Large intestine (tissue), 12 donors: ENCODE measurements around the gene DOCK2. TPM values are rescaled to one million over a fixed set of nuclear protein-coding genes. Genes with fewer than 3 reads are reported as not detected.

Experiments used
- DNase-seq, 2 donors: peaks; one replicate each; pipeline versions ENCODE4 v3.0.0 to v3.0.0-alpha.2; 2013
- H3K27ac ChIP-seq: one replicate; pipeline ENCODE4 v1.5.1; 2013; ENCODE audit warnings: low read length
- H3K27me3 ChIP-seq: 2 replicates; pipeline ENCODE4 v1.6.1; 2013; ENCODE audit warnings: low read length; ENCODE audit not compliant: control insufficient read depth, insufficient read depth
- H3K36me3 ChIP-seq: 2 replicates; pipeline ENCODE4 v1.6.1; 2013; ENCODE audit warnings: low read length; ENCODE audit not compliant: control insufficient read depth, insufficient read depth
- H3K4me1 ChIP-seq: one replicate; pipeline ENCODE4 v1.6.1; 2013; ENCODE audit warnings: low read length; ENCODE audit not compliant: control insufficient read depth, insufficient read depth
- H3K4me3 ChIP-seq: one replicate; pipeline ENCODE4 v1.5.1; 2013; ENCODE audit warnings: low read length
- H3K9me3 ChIP-seq: one replicate; pipeline ENCODE4 v1.6.1; 2013; ENCODE audit warnings: mild to moderate bottlenecking, low read depth, low read length, moderate library complexity; ENCODE audit not compliant: control insufficient read depth
- WGBS: methylation state at CpG from one replicate; pipeline ENCODE4 v1.1.5; 2013; ENCODE audit warnings: low lambda C conversion rate; ENCODE audit not compliant: insufficient coverage; 5-methylcytosine and 5-hydroxymethylcytosine counted together
- long read RNA-seq, 11 donors: transcript quantifications; one replicate each; lab custom pipeline, GENCODE V29; 2026
- polyA plus RNA-seq: library from polyadenylated mRNA; unstranded; fragments of 120-200 nt; gene quantifications from one replicate; pipeline ENCODE4 v1.2.1, GENCODE V29; 2013

Gene DOCK2
- polyA plus RNA-seq: 6.2 TPM
- long read RNA-seq, donor 1: 0 reads
- long read RNA-seq, donor 2: 0 reads
- long read RNA-seq, donor 3: 0 reads
- long read RNA-seq, donor 4: 0 reads
- long read RNA-seq, donor 5, full-length matches to known transcripts: 1 of 1 reads
- long read RNA-seq, donor 5, partial matches to known transcripts: 0 of 1 reads
- long read RNA-seq, donor 5, other reads (novel, unspliced or antisense): 0 of 1 reads
- long read RNA-seq, donor 6: 0 reads
- long read RNA-seq, donor 7: 0 reads
- long read RNA-seq, donor 8, partial matches to known transcripts: 0 of 1 reads
- long read RNA-seq, donor 8, other reads (novel, unspliced or antisense): 0 of 1 reads
- long read RNA-seq, donor 9: 0 reads
- long read RNA-seq, donor 10: 0 reads
- long read RNA-seq, donor 11, full-length matches to known transcripts: 1 of 1 reads
- long read RNA-seq, donor 11, partial matches to known transcripts: 0 of 1 reads
- long read RNA-seq, donor 11, other reads (novel, unspliced or antisense): 0 of 1 reads

DNA sequence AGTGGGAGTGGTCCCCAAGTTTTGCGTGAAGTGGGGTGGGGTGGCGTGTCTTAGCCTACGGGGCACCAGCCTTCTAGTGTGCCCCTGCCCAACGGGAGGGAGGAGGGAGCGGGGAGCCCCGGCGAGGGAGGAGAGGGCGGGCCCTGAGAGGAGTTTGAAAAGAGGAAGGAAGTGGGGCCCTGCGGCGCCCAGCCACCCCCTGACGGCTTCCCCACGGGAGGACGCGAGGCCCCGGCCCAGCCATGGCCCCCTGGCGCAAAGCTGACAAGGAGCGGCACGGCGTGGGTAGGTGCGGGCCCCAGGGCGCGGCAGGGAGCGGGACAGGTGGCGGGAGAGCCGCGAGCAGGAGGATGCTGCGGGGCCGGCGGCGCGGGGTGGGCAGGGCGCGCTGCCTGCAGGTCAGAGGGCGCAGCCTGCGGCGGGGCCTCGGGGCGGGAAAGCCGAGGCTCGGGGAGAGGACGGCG, at the start of gene DOCK2:
Gene DOCK2 (plus strand): TSS at position 191 of the 464 bp plus-strand sequence. CDS start 52 bp downstream, at position 243.
- H3K4me3 ChIP-seq: peak within 1 kb of the TSS; percentile 10
- peaks cover 3% of the 10 kb centered on the region for H3K4me1 ChIP-seq
- no peak within 1 kb of the TSS for H3K27ac ChIP-seq
- DNase-seq: no peak
- no peaks in the 10 kb centered on the region for H3K9me3 ChIP-seq
- H3K27me3 ChIP-seq: peaks cover 31% of the 10 kb centered on the region
- no CpG with 5 or more reads among the region's 42 CpGs for WGBS
- H3K36me3 ChIP-seq: no peaks in the 10 kb centered on the region

- Histone ChIP-seq H3K9me3 (no peaks in the 10 kb centered on the region), H3K36me3 (peaks cover 35% of the 10 kb centered on the region), H3K27ac (no peak overlapping the region), H3K4me3 (no peak overlapping the region), H3K4me1 (no peaks in the 10 kb centered on the region), H3K27me3 (no peaks in the 10 kb centered on the region)
- 100% methylated on average over 2 of the region's 3 CpGs for WGBS
- no peak for DNase-seq
Observed at GRCh38 chr5:169590602-169591001, 46.5 kb upstream of the DOCK2 start.

- Histone ChIP-seq H3K27ac (no peak overlapping the region), H3K4me3 (no peak overlapping the region), H3K27me3 (no peaks in the 10 kb centered on the region), H3K9me3 (no peaks in the 10 kb centered on the region), H3K4me1 (no peaks in the 10 kb centered on the region), H3K36me3 (peaks cover 42% of the 10 kb centered on the region)
- WGBS: no CpG with 5 or more reads among the region's 1 CpG
- DNase-seq: no peak
Observed at GRCh38 chr5:169591636-169592035, 45.4 kb upstream of the DOCK2 start.

GRCh38 chr5:169592937-169593650, 44.0 kb upstream of the DOCK2 start:
- Histone ChIP-seq H3K36me3 (peaks cover 49% of the 10 kb centered on the region), H3K4me3 (no peak overlapping the region), H3K27me3 (no peaks in the 10 kb centered on the region), H3K4me1 (no peaks in the 10 kb centered on the region), H3K27ac (no peak overlapping the region), H3K9me3 (no peaks in the 10 kb centered on the region)
- no CpG with 5 or more reads among the region's 6 CpGs for WGBS
- DNase-seq: no peak

DNA sequence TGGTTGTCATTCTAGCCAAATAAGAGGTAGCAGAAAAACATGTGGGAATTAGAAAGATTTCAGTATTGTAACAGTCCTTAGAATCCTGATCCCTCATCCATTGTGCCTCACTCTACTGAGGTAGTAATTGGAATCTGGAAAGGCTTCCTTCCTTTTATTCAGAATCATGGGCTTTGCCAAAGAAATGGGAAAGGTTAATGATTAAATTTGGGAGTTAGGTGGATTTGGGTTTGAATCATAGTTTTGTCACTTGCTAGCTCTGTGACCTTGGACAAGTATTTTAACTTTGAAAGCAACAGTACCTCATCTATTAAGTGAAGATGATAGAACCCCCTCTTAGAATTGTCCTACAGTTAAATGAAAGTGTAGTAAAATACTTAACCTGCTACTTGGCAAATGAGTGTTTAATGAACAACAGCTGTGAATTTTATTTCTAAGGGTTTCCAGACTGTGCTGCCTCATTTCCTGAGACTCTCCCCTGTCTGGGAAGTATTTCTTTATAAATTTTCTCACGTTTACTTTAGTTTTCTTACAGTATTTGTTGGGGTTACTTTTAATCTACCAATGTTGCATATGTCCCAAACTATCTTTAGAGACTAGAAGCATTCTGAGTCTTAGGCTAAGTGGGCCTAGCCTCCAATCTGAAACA, 41.8 kb upstream of the DOCK2 start:
- H3K27me3 ChIP-seq: no peaks in the 10 kb centered on the region
- DNase-seq: no peak
- no peaks in the 10 kb centered on the region for H3K4me1 ChIP-seq
- no peaks in the 10 kb centered on the region for H3K9me3 ChIP-seq
- no CpG with 5 or more reads among the region's 1 CpG for WGBS
- peaks cover 49% of the 10 kb centered on the region for H3K36me3 ChIP-seq
- no peak overlapping the region for H3K27ac ChIP-seq
- no peak overlapping the region for H3K4me3 ChIP-seq

DNA sequence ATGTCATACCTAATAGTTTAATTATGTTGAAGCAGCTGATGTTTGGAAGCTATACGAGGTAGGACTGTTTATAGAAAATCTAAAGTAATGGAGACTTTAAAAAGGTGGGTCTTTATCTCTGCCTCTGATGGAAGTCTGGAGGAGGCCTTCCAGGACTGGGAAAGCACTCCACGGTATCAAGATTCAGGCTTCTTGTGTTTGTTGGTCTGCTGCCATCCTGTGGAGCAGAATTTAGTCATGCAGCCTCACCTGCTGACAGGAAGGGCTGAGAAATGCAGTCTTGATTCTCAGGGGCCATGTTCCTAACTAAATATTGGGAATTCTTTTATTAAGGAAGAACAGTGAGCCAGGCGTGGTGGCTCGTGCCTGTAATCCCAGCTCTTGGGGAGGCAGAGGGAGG, 37.6 kb upstream of the DOCK2 start:
- H3K27me3 ChIP-seq: no peaks in the 10 kb centered on the region
- H3K4me1 ChIP-seq: no peaks in the 10 kb centered on the region
- no peak overlapping the region for H3K27ac ChIP-seq
- H3K36me3 ChIP-seq: peaks cover 44% of the 10 kb centered on the region
- no peak for DNase-seq
- H3K4me3 ChIP-seq: no peak overlapping the region
- no CpG with 5 or more reads among the region's 4 CpGs for WGBS
- no peaks in the 10 kb centered on the region for H3K9me3 ChIP-seq

- Histone ChIP-seq H3K27me3 (no peaks in the 10 kb centered on the region), H3K27ac (no peak overlapping the region), H3K36me3 (peaks cover 26% of the 10 kb centered on the region), H3K9me3 (no peaks in the 10 kb centered on the region), H3K4me3 (no peak overlapping the region), H3K4me1 (no peaks in the 10 kb centered on the region)
- DNase-seq: no peak
Observed at GRCh38 chr5:169602535-169602934, 34.5 kb upstream of the DOCK2 start.

GRCh38 chr5:169606279-169606678, 30.8 kb upstream of the DOCK2 start:
- 90% methylated on average over 2 of the region's 3 CpGs for WGBS
- Histone ChIP-seq H3K4me3 (no peak overlapping the region), H3K36me3 (peaks cover 11% of the 10 kb centered on the region), H3K27me3 (no peaks in the 10 kb centered on the region), H3K4me1 (no peaks in the 10 kb centered on the region), H3K27ac (no peak overlapping the region), H3K9me3 (no peaks in the 10 kb centered on the region)
- no peak for DNase-seq

DNA sequence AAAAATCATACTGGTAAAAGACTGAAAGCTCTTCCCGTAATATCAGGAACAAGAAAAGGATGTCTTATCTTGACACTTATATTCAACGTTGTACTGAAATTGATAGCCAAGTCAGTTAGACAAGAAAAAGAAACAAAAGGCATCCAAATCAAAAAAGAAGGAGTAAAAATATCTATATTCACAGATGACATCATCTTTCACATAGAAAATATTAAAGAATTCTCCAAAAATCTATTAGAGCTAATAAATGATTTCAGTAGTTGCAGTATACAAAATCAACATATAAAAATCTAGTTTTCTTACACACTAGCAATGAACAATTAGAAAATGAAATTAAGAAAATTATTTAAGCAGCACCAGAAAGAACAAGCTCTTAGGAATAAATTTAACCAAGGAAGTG, 29.2 kb upstream of the DOCK2 start:
- Histone ChIP-seq H3K27me3 (no peaks in the 10 kb centered on the region), H3K36me3 (peaks cover 4% of the 10 kb centered on the region), H3K27ac (no peak overlapping the region), H3K4me3 (no peak overlapping the region), H3K9me3 (no peaks in the 10 kb centered on the region), H3K4me1 (no peaks in the 10 kb centered on the region)
- WGBS: 69% methylated on average over 2 of the region's 2 CpGs
- no peak for DNase-seq

GRCh38 chr5:169609716-169610115, 27.4 kb upstream of the DOCK2 start:
- no CpG with 5 or more reads among the region's 3 CpGs for WGBS
- no peak overlapping the region for H3K27ac ChIP-seq
- no peaks in the 10 kb centered on the region for H3K4me1 ChIP-seq
- H3K36me3 ChIP-seq: no peaks in the 10 kb centered on the region
- H3K27me3 ChIP-seq: no peaks in the 10 kb centered on the region
- no peak for DNase-seq
- H3K9me3 ChIP-seq: no peaks in the 10 kb centered on the region
- no peak overlapping the region for H3K4me3 ChIP-seq
